Measurements from ENCODE around the gene RAD51B. TPM values are rescaled to one million over a fixed set of nuclear protein-coding genes. Genes with fewer than 3 reads are reported as not detected.

RAD51B gene
- total RNA-seq, 4 donors from 2014 or later, result 5.0 to 31.8 (median 20.6) TPM

GRCh38 chr14:68420350-68420749 is 600.8 kb downstream of the RAD51B start:
- intact Hi-C loops (cut with DNase I; ENCODE audit: low total_unique reads) (no loop called here), in situ Hi-C loops (cut with MboI; ENCODE audit: low pct_ligation_motif_present in 1 of 4, low pct_unique_long_range_greater_than_20kb in 1 of 4, low sequenced_read_pairs in 3 of 4) (no loop called here)
- H3K4me3 ChIP-seq, result no peak overlapping the region
- H3K9me3 ChIP-seq, result no peaks in the 10 kb centered on the region
- no peaks in the 10 kb centered on the region for H3K36me3 ChIP-seq
- no peak for TF ChIP-seq EP300 (IDR thresholded peaks at IDR 0.05; ENCODE audit: low read depth)
- TF ChIP-seq CTCF (IDR thresholded peaks at IDR 0.05), result no peak
- no peak for TF ChIP-seq POLR2A (IDR thresholded peaks at IDR 0.05)
- no peak for TF ChIP-seq POLR2AphosphoS5 (IDR thresholded peaks at IDR 0.05)
- no peak overlapping the region for H3K27ac ChIP-seq
- DNase-seq, result no peak
- no peaks in the 10 kb centered on the region for H3K27me3 ChIP-seq
- WGBS, 2 donors (ENCODE audit: low coverage in 1 of 2), result 80 to 96% methylated on average over 3 to 5 of the region's 5 CpGs
- peaks cover 0 to 22% (median 4%) of the 10 kb centered on the region in 4 donors for H3K4me1 ChIP-seq

DNA sequence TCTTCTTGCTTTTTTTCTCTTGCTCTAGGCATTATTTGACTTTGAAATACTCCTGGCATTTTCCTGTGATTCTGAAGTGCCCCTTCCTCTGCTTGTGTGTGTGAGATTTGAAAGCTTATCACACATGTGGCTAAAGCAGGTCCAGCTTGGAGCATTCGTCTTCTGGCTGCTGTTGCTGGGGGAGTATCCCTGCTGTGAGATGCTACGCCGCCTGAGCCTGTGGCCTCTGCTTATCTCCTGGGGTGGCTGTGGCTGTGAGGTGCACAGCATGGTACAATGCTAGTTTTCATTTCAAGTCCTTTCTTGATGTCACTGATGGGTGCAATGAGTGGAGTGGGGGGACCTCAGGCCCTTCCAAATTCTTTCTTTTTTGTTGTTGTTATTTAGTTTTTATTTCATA is 601.5 kb downstream of the RAD51B start:
- WGBS, 2 donors (ENCODE audit: low coverage in 1 of 2), result 50 to 88% methylated on average over 2 to 3 of the region's 3 CpGs
- Histone ChIP-seq H3K27me3 (no peaks in the 10 kb centered on the region), H3K27ac (no peak overlapping the region), H3K36me3 (no peaks in the 10 kb centered on the region), H3K9me3 (no peaks in the 10 kb centered on the region), H3K4me1 (peaks cover 0 to 22% (median 4%) of the 10 kb centered on the region in 4 donors), H3K4me3 (no peak overlapping the region)
- in situ Hi-C loops (cut with MboI; ENCODE audit: low pct_ligation_motif_present in 1 of 4, low pct_unique_long_range_greater_than_20kb in 1 of 4, low sequenced_read_pairs in 3 of 4) (no loop called here), intact Hi-C loops (cut with DNase I; ENCODE audit: low total_unique reads) (no loop called here)
- TF ChIP-seq EP300 (IDR thresholded peaks at IDR 0.05; ENCODE audit: low read depth), result no peak
- TF ChIP-seq POLR2AphosphoS5 (IDR thresholded peaks at IDR 0.05), result no peak
- TF ChIP-seq CTCF (IDR thresholded peaks at IDR 0.05), result no peak
- no peak for TF ChIP-seq POLR2A (IDR thresholded peaks at IDR 0.05)
- no peak for DNase-seq

GRCh38 chr14:68423686-68424085 is 604.1 kb downstream of the RAD51B start:
- H3K27ac ChIP-seq, result no peak overlapping the region
- H3K4me1 ChIP-seq, result peaks cover 0 to 26% (median 4%) of the 10 kb centered on the region in 4 donors
- in situ Hi-C loops (cut with MboI; ENCODE audit: low pct_ligation_motif_present in 1 of 4, low pct_unique_long_range_greater_than_20kb in 1 of 4, low sequenced_read_pairs in 3 of 4), result no loop called here
- H3K27me3 ChIP-seq, result no peaks in the 10 kb centered on the region
- TF ChIP-seq POLR2A (IDR thresholded peaks at IDR 0.05) (no peak), CTCF (IDR thresholded peaks at IDR 0.05) (no peak), POLR2AphosphoS5 (IDR thresholded peaks at IDR 0.05) (no peak), EP300 (IDR thresholded peaks at IDR 0.05; ENCODE audit: low read depth) (no peak)
- H3K4me3 ChIP-seq, result no peak overlapping the region
- no peaks in the 10 kb centered on the region for H3K36me3 ChIP-seq
- no peak for DNase-seq
- 87 to 100% methylated on average over 1 to 2 of the region's 2 CpGs for WGBS, 2 donors (ENCODE audit: low coverage in 1 of 2)
- intact Hi-C loops (cut with DNase I; ENCODE audit: low total_unique reads), result no loop called here
- H3K9me3 ChIP-seq, result no peaks in the 10 kb centered on the region

DNA sequence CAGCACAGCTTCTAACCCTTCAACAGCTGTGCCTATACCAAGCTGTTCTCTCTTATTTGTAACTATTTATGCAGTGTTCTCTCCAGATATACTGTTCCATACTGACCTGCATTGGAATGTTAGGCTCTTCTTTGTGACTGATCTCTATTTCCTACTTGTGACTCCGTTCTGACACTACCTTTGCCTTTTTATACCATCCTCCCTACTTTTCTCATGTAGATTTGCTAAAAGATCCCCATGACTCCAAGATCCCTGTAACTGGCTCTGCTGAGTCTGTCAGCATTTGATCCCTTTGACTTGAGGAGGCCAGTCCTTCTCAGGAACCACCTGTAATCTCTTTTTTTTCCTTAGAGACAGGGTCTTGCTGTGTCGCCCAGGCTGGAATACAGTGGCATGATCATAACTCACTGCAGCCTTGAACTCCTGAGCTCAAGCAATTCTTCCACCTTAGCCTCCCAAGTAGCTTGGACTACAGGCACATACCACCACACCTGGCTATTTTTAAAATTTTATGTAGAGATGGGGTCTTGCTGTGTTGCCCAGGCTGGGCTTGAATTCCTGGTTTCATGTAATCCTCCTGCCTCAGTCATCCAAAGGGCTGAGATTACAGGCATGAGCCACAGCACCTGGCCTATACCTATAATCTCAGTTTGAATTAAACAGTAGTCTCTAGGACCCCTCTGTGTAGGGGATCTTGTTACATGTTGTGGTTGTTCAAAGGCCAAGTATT is 605.0 kb downstream of the RAD51B start:
- 40 to 98% methylated on average over 2 of the region's 2 CpGs for WGBS, 2 donors (ENCODE audit: low coverage in 1 of 2)
- DNase-seq, result no peak
- H3K4me1 ChIP-seq, result peaks cover 0 to 26% (median 4%) of the 10 kb centered on the region in 4 donors
- in situ Hi-C loops (cut with MboI; ENCODE audit: low pct_ligation_motif_present in 1 of 4, low pct_unique_long_range_greater_than_20kb in 1 of 4, low sequenced_read_pairs in 3 of 4), result no loop called here
- no peaks in the 10 kb centered on the region for H3K27me3 ChIP-seq
- intact Hi-C loops (cut with DNase I; ENCODE audit: low total_unique reads), result no loop called here
- no peaks in the 10 kb centered on the region for H3K36me3 ChIP-seq
- H3K9me3 ChIP-seq, result no peaks in the 10 kb centered on the region
- H3K27ac ChIP-seq, result no peak overlapping the region
- no peak for TF ChIP-seq POLR2AphosphoS5 (IDR thresholded peaks at IDR 0.05)
- TF ChIP-seq POLR2A (IDR thresholded peaks at IDR 0.05), result no peak
- no peak for TF ChIP-seq EP300 (IDR thresholded peaks at IDR 0.05; ENCODE audit: low read depth)
- no peak for TF ChIP-seq CTCF (IDR thresholded peaks at IDR 0.05)
- H3K4me3 ChIP-seq, result no peak overlapping the region
